MG63 (cell line): Measurements from ENCODE around the gene PIGK. TPM values are rescaled to one million over a fixed set of nuclear protein-coding genes. Genes with fewer than 3 reads are reported as not detected.

ENCODE experiments used
- DNase-seq: peaks from one replicate; pipeline ENCODE4 v3.0.0-alpha.2; 2020
- H3K27me3 ChIP-seq: fragments of 250-450 bp; sonication (Bioruptor Pico); 2 replicates; pipeline ENCODE4 v1.5.1; 2020; ENCODE audit warnings: mild to moderate bottlenecking, moderate library complexity
- H3K36me3 ChIP-seq: fragments of 250-450 bp; sonication (Bioruptor Pico); 2 replicates; pipeline ENCODE4 v1.5.1; 2020; ENCODE audit warnings: mild to moderate bottlenecking, moderate library complexity
- H3K4me3 ChIP-seq: fragments of 250-450 bp; sonication (Bioruptor Pico); 2 replicates; pipeline ENCODE4 v1.5.1; 2020; ENCODE audit warnings: mild to moderate bottlenecking, moderate library complexity
- H3K9me3 ChIP-seq: fragments of 250-450 bp; sonication (Bioruptor Pico); 2 replicates; pipeline ENCODE4 v1.5.1; 2020; ENCODE audit warnings: mild to moderate bottlenecking, moderate library complexity
- total RNA-seq: library from RNA; depleted of rRNA; stranded (reverse); fragments of >200 nt; shearing (Covaris generic); gene quantifications from 2 replicates; pipeline ENCODE4 v1.2.3, GENCODE V29; 2014; ENCODE audit warnings: low replicate concordance; rRNA removed

PIGK gene
- total RNA-seq = 30.9 and 64.4 TPM in 2 replicates

- no peaks in the 10 kb centered on the region for H3K27me3 ChIP-seq
- peaks cover 5% of the 10 kb centered on the region for H3K36me3 ChIP-seq
- peak within 1 kb of the TSS; percentile 75 for H3K4me3 ChIP-seq
- H3K9me3 ChIP-seq = no peaks in the 10 kb centered on the region
- peak; percentile 89 for DNase-seq
Observed at GRCh38 chr1:77219166-77219887, at the start of gene PIGK. PIGK (minus strand) TSS chr1:77219430; CDS start chr1:77219402, 28 bp downstream.

GRCh38 chr1:77267035-77267434 is 47.8 kb upstream of the PIGK start:
- H3K27me3 ChIP-seq = no peaks in the 10 kb centered on the region
- no peak for DNase-seq
- no peaks in the 10 kb centered on the region for H3K36me3 ChIP-seq
- no peak overlapping the region for H3K4me3 ChIP-seq
- H3K9me3 ChIP-seq = no peaks in the 10 kb centered on the region

GRCh38 chr1:77265180-77265579 is 46.0 kb upstream of the PIGK start:
- no peaks in the 10 kb centered on the region for H3K9me3 ChIP-seq
- no peaks in the 10 kb centered on the region for H3K36me3 ChIP-seq
- H3K4me3 ChIP-seq = no peak overlapping the region
- DNase-seq = no peak
- H3K27me3 ChIP-seq = no peaks in the 10 kb centered on the region

- Histone ChIP-seq H3K9me3 (no peaks in the 10 kb centered on the region), H3K36me3 (no peaks in the 10 kb centered on the region), H3K27me3 (no peaks in the 10 kb centered on the region), H3K4me3 (no peak overlapping the region)
- DNase-seq = no peak
Observed at GRCh38 chr1:77263708-77264107, 44.5 kb upstream of the PIGK start.

- Histone ChIP-seq H3K9me3 (peaks cover 7% of the 10 kb centered on the region), H3K27me3 (no peaks in the 10 kb centered on the region), H3K36me3 (no peaks in the 10 kb centered on the region), H3K4me3 (no peak overlapping the region)
- DNase-seq = no peak
Observed at GRCh38 chr1:77253211-77253610, 34.0 kb upstream of the PIGK start.

- no peak for DNase-seq
- no peaks in the 10 kb centered on the region for H3K36me3 ChIP-seq
- no peak overlapping the region for H3K4me3 ChIP-seq
- peaks cover 15% of the 10 kb centered on the region for H3K9me3 ChIP-seq
- H3K27me3 ChIP-seq = no peaks in the 10 kb centered on the region
Observed at GRCh38 chr1:77250126-77250525, 30.9 kb upstream of the PIGK start.

- H3K9me3 ChIP-seq = peaks cover 20% of the 10 kb centered on the region
- DNase-seq = no peak
- no peak overlapping the region for H3K4me3 ChIP-seq
- H3K36me3 ChIP-seq = no peaks in the 10 kb centered on the region
- H3K27me3 ChIP-seq = no peaks in the 10 kb centered on the region
Observed at GRCh38 chr1:77245830-77246229, 26.6 kb upstream of the PIGK start.

- Histone ChIP-seq H3K27me3 (no peaks in the 10 kb centered on the region), H3K9me3 (peaks cover 3% of the 10 kb centered on the region), H3K36me3 (no peaks in the 10 kb centered on the region), H3K4me3 (no peak overlapping the region)
- DNase-seq = no peak
Observed at GRCh38 chr1:77239311-77239710, 20.1 kb upstream of the PIGK start.

GRCh38 chr1:77238462-77238861 is 19.2 kb upstream of the PIGK start:
- no peak for DNase-seq
- Histone ChIP-seq H3K9me3 (peaks cover 2% of the 10 kb centered on the region; the same call in 1 of the 2 replicates), H3K4me3 (no peak overlapping the region), H3K27me3 (no peaks in the 10 kb centered on the region), H3K36me3 (no peaks in the 10 kb centered on the region)

- no peak for DNase-seq
- Histone ChIP-seq H3K4me3 (no peak overlapping the region), H3K9me3 (peaks cover 3% of the 10 kb centered on the region; the same call in 1 of the 2 replicates)
Observed at GRCh38 chr1:77234943-77235342, 15.7 kb upstream of the PIGK start.

GRCh38 chr1:77234096-77234495 is 14.9 kb upstream of the PIGK start:
- no peak for DNase-seq
- H3K36me3 ChIP-seq = no peaks in the 10 kb centered on the region
- peaks cover 3% of the 10 kb centered on the region; the same call in 1 of the 2 replicates for H3K9me3 ChIP-seq
- no peaks in the 10 kb centered on the region for H3K27me3 ChIP-seq
- H3K4me3 ChIP-seq = no peak overlapping the region

More at GRCh38 chr1:77234943-77235342, 15.7 kb upstream of the PIGK start:
- no peaks in the 10 kb centered on the region for H3K36me3 ChIP-seq
- no peaks in the 10 kb centered on the region for H3K27me3 ChIP-seq

GRCh38 chr1:77232829-77233228 is 13.6 kb upstream of the PIGK start:
- DNase-seq = no peak
- peaks cover 3% of the 10 kb centered on the region; the same call in 1 of the 2 replicates for H3K9me3 ChIP-seq

GRCh38 chr1:77230051-77230450 is 10.8 kb upstream of the PIGK start:
- Histone ChIP-seq H3K27me3 (no peaks in the 10 kb centered on the region), H3K9me3 (peaks cover 3% of the 10 kb centered on the region; the same call in 1 of the 2 replicates), H3K36me3 (no peaks in the 10 kb centered on the region), H3K4me3 (no peak overlapping the region)
- no peak for DNase-seq

More at GRCh38 chr1:77232829-77233228, 13.6 kb upstream of the PIGK start:
- Histone ChIP-seq H3K27me3 (no peaks in the 10 kb centered on the region), H3K4me3 (no peak overlapping the region), H3K36me3 (no peaks in the 10 kb centered on the region)

GRCh38 chr1:77228836-77229235 is 9.6 kb upstream of the PIGK start:
- Histone ChIP-seq H3K27me3 (no peaks in the 10 kb centered on the region), H3K4me3 (no peak overlapping the region), H3K36me3 (no peaks in the 10 kb centered on the region), H3K9me3 (peaks cover 3% of the 10 kb centered on the region; the same call in 1 of the 2 replicates)
- DNase-seq = no peak

GRCh38 chr1:77227381-77227780 is 8.2 kb upstream of the PIGK start:
- Histone ChIP-seq H3K9me3 (no peaks in the 10 kb centered on the region), H3K4me3 (no peak overlapping the region), H3K27me3 (no peaks in the 10 kb centered on the region), H3K36me3 (no peaks in the 10 kb centered on the region)
- no peak for DNase-seq

- Histone ChIP-seq H3K4me3 (no peak overlapping the region), H3K9me3 (no peaks in the 10 kb centered on the region), H3K36me3 (peaks cover 5% of the 10 kb centered on the region), H3K27me3 (no peaks in the 10 kb centered on the region)
- DNase-seq = no peak
Observed at GRCh38 chr1:77222496-77222895, 3.3 kb upstream of the PIGK start.

- H3K9me3 ChIP-seq = no peaks in the 10 kb centered on the region
- no peaks in the 10 kb centered on the region for H3K27me3 ChIP-seq
- peak; percentile 30 for DNase-seq
- H3K4me3 ChIP-seq = peak overlapping the region; percentile 75
- peaks cover 5% of the 10 kb centered on the region for H3K36me3 ChIP-seq
Observed at GRCh38 chr1:77220687-77221463, 1.6 kb upstream of the PIGK start.
